GM19035 (cell line): ENCODE data around the gene STAT3.

Experiments used
- ATAC-seq: cut with Tn5 transposase; IDR thresholded peaks from one replicate; pipeline ENCODE4 v1.9.1; 2021; ENCODE audit not compliant: unreplicated experiment

The STAT3 gene

GRCh38 chr17:42354956-42355843 is 33.0 kb downstream of the STAT3 start:
- ATAC-seq = no peak

- no peak for ATAC-seq
Measured at GRCh38 chr17:42348104-42348503, 40.1 kb downstream of the STAT3 start.

GRCh38 chr17:42347606-42348005 is 40.6 kb downstream of the STAT3 start:
- no peak for ATAC-seq

DNA sequence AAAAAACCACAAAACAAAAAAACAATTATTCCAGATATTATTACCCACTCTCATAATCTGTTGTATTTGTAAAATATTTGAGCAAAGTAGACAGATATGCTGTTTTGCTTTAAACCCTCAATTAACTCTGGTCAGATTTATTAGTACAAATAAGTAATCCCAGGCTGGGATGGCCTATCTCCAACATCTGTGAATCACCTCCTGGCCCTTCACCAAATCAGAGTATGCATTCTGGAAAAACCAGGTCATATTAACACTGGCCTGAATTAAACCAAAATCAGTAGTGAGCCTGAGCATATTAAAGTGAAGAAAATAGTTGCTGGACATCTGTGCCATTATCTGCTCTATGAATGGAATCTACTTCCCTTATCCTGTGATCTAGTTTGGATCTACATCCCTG is 41.0 kb downstream of the STAT3 start:
- ATAC-seq = no peak

GRCh38 chr17:42346481-42346880 is 41.8 kb downstream of the STAT3 start:
- no peak for ATAC-seq

GRCh38 chr17:42345396-42346073 is 42.7 kb downstream of the STAT3 start:
- ATAC-seq = no peak

GRCh38 chr17:42342242-42343008 is 45.8 kb downstream of the STAT3 start:
- no peak for ATAC-seq

DNA sequence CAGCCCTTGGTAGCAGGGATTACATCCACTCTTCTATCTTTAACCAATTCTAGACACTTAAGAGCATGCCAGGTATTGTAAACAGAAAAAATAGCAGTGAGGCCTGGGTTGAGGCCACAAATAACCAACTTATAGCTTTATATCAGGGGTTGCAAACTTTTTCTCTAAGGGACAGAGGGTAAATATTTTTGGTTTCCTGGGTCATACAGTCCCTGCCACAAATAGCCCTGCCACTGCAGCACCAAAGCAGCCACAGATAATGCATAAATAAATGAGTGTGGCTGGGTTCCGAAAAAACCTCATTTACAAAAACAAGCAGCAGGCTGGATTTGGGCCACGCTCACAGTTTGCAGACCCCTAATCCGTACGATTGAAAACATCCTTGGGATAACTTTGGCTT is 46.7 kb downstream of the STAT3 start:
- ATAC-seq = no peak

DNA sequence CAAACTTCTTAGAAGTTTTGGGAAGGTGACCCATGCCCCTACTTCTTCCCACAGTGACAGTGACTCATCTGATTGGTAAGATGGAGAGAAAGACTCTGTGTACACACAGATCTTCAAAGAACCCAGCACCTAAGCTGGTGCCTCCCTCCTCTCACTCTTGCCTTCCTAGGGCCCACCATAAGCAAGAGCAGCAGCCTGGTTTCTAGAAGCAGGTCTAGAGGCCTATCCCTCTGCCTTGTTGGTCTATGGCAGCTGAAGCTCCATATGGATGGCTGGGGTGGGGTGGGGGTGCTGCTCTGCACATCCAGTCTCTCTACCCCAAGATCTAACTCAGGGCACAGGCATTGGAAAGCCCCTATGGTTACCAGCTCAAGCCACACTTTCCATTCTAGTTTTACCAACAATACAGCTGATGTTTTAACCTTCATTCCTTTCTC is 47.5 kb downstream of the STAT3 start:
- no peak for ATAC-seq

- ATAC-seq = no peak
Measured at GRCh38 chr17:42339221-42339620, 49.0 kb downstream of the STAT3 start.

DNA sequence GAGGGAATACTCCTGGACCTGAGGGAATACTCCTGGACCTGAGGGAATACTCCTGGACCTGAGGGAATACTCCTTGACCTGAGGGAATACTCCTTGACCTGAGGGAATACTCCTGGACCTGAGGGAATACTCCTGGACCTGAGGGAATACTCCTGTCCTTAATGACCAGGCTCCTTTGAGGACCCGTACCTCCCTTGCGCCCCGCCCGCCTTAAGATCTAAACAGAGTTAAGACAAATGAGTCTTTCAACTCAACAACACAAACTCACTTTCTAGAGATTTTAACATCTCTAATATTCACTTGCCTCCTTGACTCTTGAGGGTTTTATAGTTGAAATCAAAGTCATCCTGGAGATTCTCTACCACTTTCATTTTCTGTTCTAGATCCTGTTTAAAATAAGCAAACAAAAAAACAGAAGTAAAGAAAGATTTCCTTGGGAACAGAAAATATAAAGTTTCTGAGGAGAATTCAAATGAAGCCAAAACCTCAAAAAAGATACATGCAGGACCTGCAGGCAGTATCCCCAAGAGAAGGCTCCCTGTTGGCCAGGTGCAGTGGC is 49.7 kb downstream of the STAT3 start:
- no peak for ATAC-seq

GRCh38 chr17:42337442-42337841 is 50.8 kb downstream of the STAT3 start:
- peak; percentile 61 for ATAC-seq

- ATAC-seq = no peak
Measured at GRCh38 chr17:42334677-42335076, 53.6 kb downstream of the STAT3 start.

GRCh38 chr17:42333053-42333452 is 55.2 kb downstream of the STAT3 start:
- no peak for ATAC-seq

GRCh38 chr17:42329025-42329976 is 58.9 kb downstream of the STAT3 start:
- ATAC-seq = no peak

DNA sequence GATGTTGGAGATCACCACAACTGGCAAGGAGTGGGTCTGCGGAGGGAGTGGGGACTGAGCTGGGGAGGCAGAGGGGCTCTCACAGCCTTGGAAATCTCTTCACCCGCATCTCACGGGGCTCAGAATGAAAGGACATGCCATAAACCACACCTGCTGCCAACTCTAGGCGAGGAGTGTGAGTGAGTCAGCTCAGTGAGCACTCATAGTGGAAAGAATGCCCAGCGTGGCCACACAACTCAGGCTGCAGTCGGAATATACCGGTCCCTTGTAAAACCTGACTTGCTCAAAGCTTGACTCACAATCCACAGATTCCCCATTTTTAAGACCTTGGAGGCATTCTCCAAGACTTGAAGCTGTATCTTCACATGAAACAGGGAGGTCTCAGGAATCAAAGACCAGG is 63.2 kb downstream of the STAT3 start:
- no peak for ATAC-seq

DNA sequence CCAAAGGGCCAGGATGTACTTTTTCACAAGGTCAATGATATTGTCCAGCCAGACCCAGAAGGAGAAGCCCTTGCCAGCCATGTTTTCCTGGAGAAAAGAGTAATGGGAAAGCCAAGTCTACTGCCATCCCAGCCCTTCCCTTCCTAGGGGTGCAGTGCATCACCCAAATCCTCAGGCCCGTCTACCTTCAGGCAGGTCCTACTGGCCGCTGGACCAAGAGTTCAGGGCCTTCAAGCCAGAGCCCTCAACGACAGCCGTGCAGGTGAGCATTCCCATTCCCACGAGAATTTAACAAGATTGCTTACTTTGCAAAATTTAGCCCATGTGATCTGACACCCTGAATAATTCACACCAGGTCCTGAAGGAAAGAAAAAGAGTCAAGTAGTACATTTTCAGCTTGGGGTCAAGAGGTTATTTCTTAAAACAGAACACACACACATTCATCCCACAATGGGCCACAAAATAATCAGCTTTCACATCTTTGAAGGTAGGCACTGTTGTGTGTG is 64.9 kb downstream of the STAT3 start:
- ATAC-seq = no peak

DNA sequence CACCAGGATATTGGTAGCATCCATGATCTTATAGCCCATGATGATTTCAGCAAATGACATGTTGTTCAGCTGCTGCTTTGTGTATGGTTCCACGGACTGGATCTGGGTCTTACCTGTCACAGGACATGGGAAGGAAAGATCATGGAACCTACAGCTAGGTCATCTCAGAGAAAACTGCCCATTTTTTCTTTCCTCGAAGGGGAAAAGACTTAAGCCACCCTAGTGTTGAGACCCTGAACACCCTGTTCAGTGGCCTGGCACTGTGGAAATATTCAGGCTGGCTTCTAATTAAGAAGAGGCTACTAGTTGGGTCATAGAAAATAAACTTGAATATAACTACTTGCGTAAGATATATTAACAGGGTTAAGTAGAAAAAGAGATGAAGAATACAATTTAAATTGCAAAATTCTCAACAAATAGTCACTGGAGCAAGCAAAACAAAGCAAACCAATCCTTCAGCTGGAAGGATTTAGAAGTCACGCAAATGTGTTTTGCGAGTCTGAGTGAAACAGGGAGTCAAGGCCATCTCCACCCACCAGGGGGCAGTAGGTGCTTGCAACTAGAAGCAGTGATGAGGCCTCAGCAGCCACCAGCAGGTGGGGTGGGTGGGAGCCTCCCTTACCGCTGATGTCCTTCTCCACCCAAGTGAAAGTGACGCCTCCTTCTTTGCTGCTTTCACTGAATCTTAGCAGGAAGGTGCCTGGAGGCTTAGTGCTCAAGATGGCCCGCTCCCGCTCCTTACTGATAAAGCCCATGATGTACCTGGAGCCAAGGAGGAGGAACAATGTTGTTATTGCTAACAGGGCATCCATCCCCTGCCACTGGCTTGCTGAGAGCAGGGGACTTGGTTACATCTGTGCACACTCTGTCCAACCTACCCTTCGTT is 65.6 kb downstream of the STAT3 start:
- ATAC-seq = peak; percentile 81

- ATAC-seq = no peak
Measured at GRCh38 chr17:42321555-42321954, 66.7 kb downstream of the STAT3 start.
